Measurements from ENCODE around the gene DUSP12.
A peak's percentile ranks its signal among the peaks of the same experiment; 100 is the strongest.
"Not testable (repeated sequence)": the region's sequence is repeated elsewhere in the genome, so short reads cannot be mapped to it uniquely, and the experiment has no call there.

Gene DUSP12

GRCh38 chr1:161749509-161750407 lies at the start of gene DUSP12:
DUSP12 (plus strand) TSS chr1:161749786; CDS start chr1:161749802, 16 bp downstream.
- DNase-seq, result peak; percentile 72 to 82

GRCh38 chr1:161702250-161702649 lies 47.3 kb upstream of the DUSP12 start:
- DNase-seq, result no peak

- DNase-seq, result no peak
These were observed 44.0 kb upstream of the DUSP12 start for GRCh38 chr1:161705537-161705936.

- DNase-seq, result no peak
These were observed 43.5 kb upstream of the DUSP12 start for GRCh38 chr1:161706113-161706481.

- no peak for DNase-seq
These were observed 42.9 kb upstream of the DUSP12 start, which contains the start of gene FCRLA for GRCh38 chr1:161706482-161707347. FCRLA (plus strand) TSS chr1:161707229; CDS start chr1:161707265, 36 bp downstream.

- no peak for DNase-seq
These were observed 42.1 kb upstream of the DUSP12 start for GRCh38 chr1:161707503-161707902.

GRCh38 chr1:161709373-161709772 lies 40.2 kb upstream of the DUSP12 start:
- DNase-seq, result no peak

GRCh38 chr1:161710560-161710959 lies 39.0 kb upstream of the DUSP12 start:
- DNase-seq, result no peak

GRCh38 chr1:161718559-161719324 lies 30.8 kb upstream of the DUSP12 start:
- no peak for DNase-seq

GRCh38 chr1:161719325-161719611 lies 30.3 kb upstream of the DUSP12 start:
- no peak for DNase-seq

- DNase-seq, result no peak
These were observed 29.2 kb upstream of the DUSP12 start for GRCh38 chr1:161720422-161720821.

GRCh38 chr1:161720956-161721737 lies 28.4 kb upstream of the DUSP12 start, which contains the start of gene FCRLB:
FCRLB (plus strand) TSS chr1:161721544; CDS start chr1:161722673, 1,129 bp downstream.
- DNase-seq, result no peak

GRCh38 chr1:161721738-161722343 lies 27.7 kb upstream of the DUSP12 start:
- DNase-seq, result peak in 1 of 2 donors; percentile 48

- DNase-seq, result no peak
These were observed 27.2 kb upstream of the DUSP12 start for GRCh38 chr1:161722406-161722805.

- DNase-seq, result no peak
These were observed 26.0 kb upstream of the DUSP12 start for GRCh38 chr1:161723459-161724141.

- DNase-seq, result not testable (repeated sequence)
These were observed 24.2 kb upstream of the DUSP12 start for GRCh38 chr1:161725258-161725907.

- DNase-seq, result peak in 1 of 2 donors; percentile 63
These were observed 23.6 kb upstream of the DUSP12 start for GRCh38 chr1:161725908-161726472.

GRCh38 chr1:161726473-161727255 lies 22.9 kb upstream of the DUSP12 start:
- DNase-seq, result peak in 1 of 2 donors; percentile 56

GRCh38 chr1:161727256-161727924 lies 22.2 kb upstream of the DUSP12 start:
- no peak for DNase-seq
